ENCODE data around the gene HMGB4. TPM values are rescaled to one million over a fixed set of nuclear protein-coding genes. Genes with fewer than 3 reads are reported as not detected.
A peak's percentile ranks its signal among the peaks of the same experiment; 100 is the strongest.

Gene HMGB4
- total RNA-seq, 6 donors from 2014 or later = not detected

- no peak overlapping the region for H3K4me3 ChIP-seq
- H3K36me3 ChIP-seq = no peaks in the 10 kb centered on the region
- TF ChIP-seq POLR2AphosphoS5 (IDR thresholded peaks at IDR 0.05) (no peak), POLR2A (IDR thresholded peaks at IDR 0.05) (no peak), EP300 (IDR thresholded peaks at IDR 0.05) (no peak)
- TF ChIP-seq, protein P1, sequence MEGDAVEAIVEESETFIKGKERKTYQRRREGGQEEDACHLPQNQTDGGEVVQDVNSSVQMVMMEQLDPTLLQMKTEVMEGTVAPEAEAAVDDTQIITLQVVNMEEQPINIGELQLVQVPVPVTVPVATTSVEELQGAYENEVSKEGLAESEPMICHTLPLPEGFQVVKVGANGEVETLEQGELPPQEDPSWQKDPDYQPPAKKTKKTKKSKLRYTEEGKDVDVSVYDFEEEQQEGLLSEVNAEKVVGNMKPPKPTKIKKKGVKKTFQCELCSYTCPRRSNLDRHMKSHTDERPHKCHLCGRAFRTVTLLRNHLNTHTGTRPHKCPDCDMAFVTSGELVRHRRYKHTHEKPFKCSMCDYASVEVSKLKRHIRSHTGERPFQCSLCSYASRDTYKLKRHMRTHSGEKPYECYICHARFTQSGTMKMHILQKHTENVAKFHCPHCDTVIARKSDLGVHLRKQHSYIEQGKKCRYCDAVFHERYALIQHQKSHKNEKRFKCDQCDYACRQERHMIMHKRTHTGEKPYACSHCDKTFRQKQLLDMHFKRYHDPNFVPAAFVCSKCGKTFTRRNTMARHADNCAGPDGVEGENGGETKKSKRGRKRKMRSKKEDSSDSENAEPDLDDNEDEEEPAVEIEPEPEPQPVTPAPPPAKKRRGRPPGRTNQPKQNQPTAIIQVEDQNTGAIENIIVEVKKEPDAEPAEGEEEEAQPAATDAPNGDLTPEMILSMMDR (IDR thresholded peaks at IDR 0.05) = no peak
- H3K27ac ChIP-seq = no peak overlapping the region
- no peaks in the 10 kb centered on the region for H3K27me3 ChIP-seq
- no peaks in the 10 kb centered on the region for H3K4me1 ChIP-seq
- no peaks in the 10 kb centered on the region for H3K9me3 ChIP-seq
- no peak for ATAC-seq (ENCODE audit: low FRiP score in 2 of 2)
- DNase-seq = no peak
- 65 to 76% methylated on average over 1 of the region's 1 CpG for WGBS, 2 donors
Measured at GRCh38 chr1:33823830-33824229, 40.0 kb upstream of the HMGB4 start.

- no peak for DNase-seq
Measured at GRCh38 chr1:33824321-33824720, 39.6 kb upstream of the HMGB4 start.

GRCh38 chr1:33824971-33825370, 38.9 kb upstream of the HMGB4 start:
- Histone ChIP-seq H3K27ac (no peak overlapping the region), H3K36me3 (no peaks in the 10 kb centered on the region), H3K4me1 (no peaks in the 10 kb centered on the region), H3K9me3 (no peaks in the 10 kb centered on the region), H3K27me3 (no peaks in the 10 kb centered on the region), H3K4me3 (no peak overlapping the region)
- 50 to 64% methylated on average over 1 of the region's 1 CpG for WGBS, 2 donors
- DNase-seq = no peak
- ATAC-seq (ENCODE audit: low FRiP score in 2 of 2) = no peak
- TF ChIP-seq, protein P1 (IDR thresholded peaks at IDR 0.05) = no peak
- no peak for TF ChIP-seq EP300 (IDR thresholded peaks at IDR 0.05)
- TF ChIP-seq POLR2A (IDR thresholded peaks at IDR 0.05) = no peak
- TF ChIP-seq POLR2AphosphoS5 (IDR thresholded peaks at IDR 0.05) = no peak

More at GRCh38 chr1:33824321-33824720, 39.6 kb upstream of the HMGB4 start:
- ATAC-seq (ENCODE audit: low FRiP score in 2 of 2) = no peak
- H3K4me1 ChIP-seq = no peaks in the 10 kb centered on the region
- no peaks in the 10 kb centered on the region for H3K9me3 ChIP-seq
- H3K36me3 ChIP-seq = no peaks in the 10 kb centered on the region
- no peaks in the 10 kb centered on the region for H3K27me3 ChIP-seq
- H3K27ac ChIP-seq = no peak overlapping the region
- no peak for TF ChIP-seq POLR2A (IDR thresholded peaks at IDR 0.05)
- TF ChIP-seq EP300 (IDR thresholded peaks at IDR 0.05) = no peak
- no peak overlapping the region for H3K4me3 ChIP-seq
- 88 to 89% methylated on average over 6 of the region's 6 CpGs for WGBS, 2 donors

- WGBS, 2 donors = 79 to 81% methylated on average over 10 of the region's 10 CpGs
- ATAC-seq (ENCODE audit: low FRiP score in 2 of 2) (no peak), DNase-seq (peak in 1 of 2 donors; percentile 67)
- TF ChIP-seq POLR2A (IDR thresholded peaks at IDR 0.05) = no peak
- TF ChIP-seq, protein P1 (IDR thresholded peaks at IDR 0.05) = no peak
- TF ChIP-seq POLR2AphosphoS5 (IDR thresholded peaks at IDR 0.05) = no peak
- TF ChIP-seq EP300 (IDR thresholded peaks at IDR 0.05) = no peak
- Histone ChIP-seq H3K27ac (no peak overlapping the region), H3K9me3 (no peaks in the 10 kb centered on the region), H3K4me1 (no peaks in the 10 kb centered on the region), H3K27me3 (no peaks in the 10 kb centered on the region), H3K4me3 (no peak overlapping the region), H3K36me3 (no peaks in the 10 kb centered on the region)
Measured at GRCh38 chr1:33825506-33825905, 38.4 kb upstream of the HMGB4 start.

- no peak overlapping the region for H3K27ac ChIP-seq
- H3K27me3 ChIP-seq = no peaks in the 10 kb centered on the region
- DNase-seq (no peak), ATAC-seq (ENCODE audit: low FRiP score in 2 of 2) (no peak)
- no peak overlapping the region for H3K4me3 ChIP-seq
- H3K36me3 ChIP-seq = no peaks in the 10 kb centered on the region
- no peaks in the 10 kb centered on the region for H3K4me1 ChIP-seq
- TF ChIP-seq EP300 (IDR thresholded peaks at IDR 0.05) (no peak), POLR2AphosphoS5 (IDR thresholded peaks at IDR 0.05) (no peak), POLR2A (IDR thresholded peaks at IDR 0.05) (no peak)
- H3K9me3 ChIP-seq = no peaks in the 10 kb centered on the region
Measured at GRCh38 chr1:33826311-33826710, 37.6 kb upstream of the HMGB4 start.

DNA sequence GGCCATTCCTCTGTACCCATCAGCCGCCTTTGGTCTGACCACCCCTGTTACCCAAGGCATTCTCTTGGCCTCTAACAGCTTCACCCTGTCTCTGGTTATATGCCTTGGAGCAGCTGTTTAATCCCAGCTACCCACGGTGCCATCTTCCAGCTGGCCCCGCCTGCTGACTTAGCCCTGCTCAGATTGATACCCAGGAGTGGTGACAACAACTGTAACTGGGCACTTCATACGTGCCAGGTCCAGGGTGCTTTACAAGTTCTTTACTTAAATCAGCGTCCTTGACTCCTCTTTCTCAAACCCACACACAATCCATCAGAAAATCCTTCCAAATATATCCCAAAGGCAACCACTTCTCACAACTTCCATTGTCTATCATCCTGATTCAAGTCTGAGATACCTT, 37.2 kb upstream of the HMGB4 start:
- H3K36me3 ChIP-seq = no peaks in the 10 kb centered on the region
- TF ChIP-seq, protein P1 (IDR thresholded peaks at IDR 0.05) = no peak
- TF ChIP-seq POLR2A (IDR thresholded peaks at IDR 0.05) = no peak
- no peak for TF ChIP-seq EP300 (IDR thresholded peaks at IDR 0.05)
- TF ChIP-seq POLR2AphosphoS5 (IDR thresholded peaks at IDR 0.05) = no peak
- ATAC-seq (ENCODE audit: low FRiP score in 2 of 2) (no peak), DNase-seq (no peak)
- H3K9me3 ChIP-seq = no peaks in the 10 kb centered on the region
- no peaks in the 10 kb centered on the region for H3K27me3 ChIP-seq
- 72 to 86% methylated on average over 5 of the region's 5 CpGs for WGBS, 2 donors
- no peak overlapping the region for H3K27ac ChIP-seq
- no peak overlapping the region for H3K4me3 ChIP-seq
- no peaks in the 10 kb centered on the region for H3K4me1 ChIP-seq

Measured in upper lobe of left lung (tissue), 6 donors.